HCT116 (cell line): Measurements from ENCODE around the gene DNAAF1. TPM values are rescaled to one million over a fixed set of nuclear protein-coding genes. Genes with fewer than 3 reads are reported as not detected.

Experiments used
- ATAC-seq: fragments of 200-7000 bp; cut with Tn5 transposase; 2 replicates; pipeline ENCODE4 v1.9.1; 2020; ENCODE audit warnings: mild to moderate bottlenecking, moderate library complexity
- BruUV-seq: library from RNA; stranded (reverse); fragments of 400-500 nt; replicated peaks from 2 replicates; lab custom pipeline; 2021; lab: Mats Ljungman, UMichigan
- CTCF ChIA-PET: fragments of 300-600 bp; sonication (Branson Sonifier 250); formaldehyde crosslinking; loops from one replicate; lab custom pipeline; 2021; ENCODE audit warnings: antibody characterized with exemption; lab: Charles Lee
- POLR2A ChIA-PET: fragments of 300-600, 350-600 bp; sonication (Branson Sonifier 250); formaldehyde crosslinking; loops from one replicate; lab custom pipeline; 2021; ENCODE audit warnings: antibody characterized with exemption; lab: Charles Lee
- RAD21 ChIA-PET, 2 experiments: fragments of 300-600 bp; sonication (Branson Sonifier 250); formaldehyde crosslinking; loops; one replicate each; lab custom pipeline; 2023; ENCODE audit warnings: low total read pairs in 2 of 2; ENCODE audit not compliant: uncharacterized antibody in 2 of 2, unreplicated experiment in 2 of 2, low non-redundant PET in 1 of 2; lab: Charles Lee
- DNase-seq: peaks from one replicate; pipeline ENCODE4 v3.0.0-alpha.2; 2010; ENCODE audit warnings: low read depth, low spot score
- H2AFZ ChIP-seq: fragments of 200-600 bp; shearing (Covaris generic), sonication (generic); 2 replicates; pipeline ENCODE4 v1.6.1; 2017; ENCODE audit warnings: low read depth, mixed run types, mixed read lengths, antibody characterized with exemption, low read length; ENCODE audit not compliant: poor library complexity, severe bottlenecking
- H3K27ac ChIP-seq: 2 replicates; pipeline ENCODE4 v1.5.1; 2012; ENCODE audit warnings: low read depth, low read length
- H3K27me3 ChIP-seq: fragments of 200-600 bp; sonication (generic); 2 replicates; pipeline ENCODE4 v1.6.1; 2016; ENCODE audit warnings: mixed run types, low read length, mixed read lengths; ENCODE audit not compliant: insufficient read depth
- H3K36me3 ChIP-seq, 2 experiments: fragments of 200-500 bp in 1 of 2; fragments of 200-600 bp in 1 of 2; sonication (Bioruptor generic) in 1 of 2; sonication (generic) in 1 of 2; 2 replicates each; pipeline versions ENCODE4 v1.5.1 to v1.6.1; 2014 to 2016; ENCODE audit warnings: low read length in 2 of 2, inconsistent platforms in 1 of 2, mixed read lengths in 1 of 2, mixed run types in 1 of 2; ENCODE audit not compliant: insufficient read depth in 2 of 2, control insufficient read depth in 1 of 2
- H3K4me1 ChIP-seq, 2 experiments: fragments of 200-600 bp in 1 of 2; sonication (generic) in 1 of 2; 2 replicates each; pipeline versions ENCODE4 v1.5.1 to v1.6.1; 2012 to 2017; ENCODE audit warnings: low read length in 2 of 2, inconsistent platforms in 1 of 2, mild to moderate bottlenecking in 1 of 2, mixed read lengths in 1 of 2, mixed run types in 1 of 2, moderate library complexity in 1 of 2; ENCODE audit not compliant: insufficient read depth in 2 of 2, control insufficient read depth in 1 of 2
- H3K4me2 ChIP-seq: fragments of 200-600 bp; sonication (generic); 2 replicates; pipeline ENCODE4 v1.6.1; 2017; ENCODE audit warnings: mixed run types, low read length, mixed read lengths
- H3K4me3 ChIP-seq, 2 experiments: fragments of 200-600 bp in 1 of 2; sonication (generic) in 1 of 2; replicated peaks in 1 of 2; 2 replicates each; pipeline ENCODE4 v1.5.1; 2011 to 2016; ENCODE audit warnings: low read length in 2 of 2, control low read depth in 1 of 2, low read depth in 1 of 2, mild to moderate bottlenecking in 1 of 2, mixed read lengths in 1 of 2, mixed run types in 1 of 2
- H3K79me2 ChIP-seq: fragments of 200-600 bp; sonication (generic); 2 replicates; pipeline ENCODE4 v1.6.1; 2017; ENCODE audit warnings: mild to moderate bottlenecking, mixed run types, low read length, moderate library complexity, mixed read lengths; ENCODE audit not compliant: insufficient read depth
- H3K9ac ChIP-seq: fragments of 200-600 bp; sonication (generic); 2 replicates; pipeline ENCODE4 v1.6.1; 2016; ENCODE audit warnings: low read length, mixed read lengths
- H3K9me2 ChIP-seq: fragments of 200-600 bp; sonication (generic), shearing (Covaris generic); 2 replicates; pipeline ENCODE4 v1.6.1; 2017; ENCODE audit warnings: mixed run types, mild to moderate bottlenecking, moderate library complexity; ENCODE audit not compliant: insufficient read depth
- H3K9me3 ChIP-seq, 2 experiments: fragments of 200-500 bp in 1 of 2; fragments of 200-600 bp in 1 of 2; sonication (Bioruptor generic) in 1 of 2; sonication (generic) in 1 of 2; 2 replicates each; pipeline ENCODE4 v1.6.1; 2014 to 2017; ENCODE audit warnings: low read length in 2 of 2, mixed read lengths in 2 of 2, inconsistent platforms in 1 of 2, low read depth in 1 of 2, mild to moderate bottlenecking in 1 of 2, mixed run types in 1 of 2, moderate library complexity in 1 of 2; ENCODE audit not compliant: control insufficient read depth in 1 of 2, insufficient read depth in 1 of 2
- H4K20me1 ChIP-seq: fragments of 200-600 bp; sonication (generic), shearing (Covaris generic); 2 replicates; pipeline ENCODE4 v1.6.1; 2017; ENCODE audit warnings: mixed run types, mild to moderate bottlenecking, moderate library complexity; ENCODE audit not compliant: insufficient read depth
- CBX3 ChIP-seq: IDR thresholded peaks from 2 replicates; pipeline ENCODE4 v1.6.1; 2012; ENCODE audit warnings: low read depth
- EZH2 ChIP-seq: fragments of 200-600 bp; sonication (generic); IDR thresholded peaks from 2 replicates; pipeline ENCODE4 v1.6.1; 2017; ENCODE audit warnings: antibody characterized with exemption, mixed run types
- FOSL1 ChIP-seq: IDR thresholded peaks from 2 replicates; pipeline ENCODE4 v1.6.1; 2012; ENCODE audit warnings: low read depth
- JUND ChIP-seq: IDR thresholded peaks from 2 replicates; pipeline ENCODE4 v1.6.1; 2012
- POLR2A ChIP-seq: IDR thresholded peaks from 2 replicates; pipeline ENCODE4 v1.7.0; 2011; ENCODE audit warnings: borderline replicate concordance; ENCODE audit not compliant: insufficient read depth, insufficient read length; ENCODE audit errors: extremely low read depth
- POLR2AphosphoS5 ChIP-seq: IDR thresholded peaks from 2 replicates; pipeline ENCODE4 v1.6.1; 2011; ENCODE audit warnings: mild to moderate bottlenecking, low read depth, low read length, moderate library complexity
- TCF7L2 ChIP-seq: IDR thresholded peaks from 2 replicates; pipeline ENCODE4 v1.7.0; 2011; ENCODE audit warnings: borderline replicate concordance, inconsistent platforms; ENCODE audit not compliant: insufficient read depth, insufficient read length; ENCODE audit errors: extremely low read depth
- ZFX ChIP-seq: fragments of 450-650 bp; IDR thresholded peaks from 2 replicates; pipeline ENCODE4 v1.6.1; 2017
- ZNF274 ChIP-seq: fragments of 200-500 bp; sonication (Bioruptor generic); IDR thresholded peaks from 2 replicates; pipeline ENCODE4 v1.6.1; 2014; ENCODE audit warnings: mild to moderate bottlenecking, low read depth, low read length, inconsistent platforms
- intact Hi-C: fragments of 100-400 bp; cut with micrococcal nuclease; formaldehyde crosslinking; loops from 2 replicates; pipeline ENCODE4 v1.10.0; 2022
- total RNA-seq: library from RNA; stranded (reverse); gene quantifications from one replicate; pipeline ENCODE4 v1.2.1, GENCODE V29; 2021; ENCODE audit not compliant: unreplicated experiment
- TF ChIP-seq, protein P1 (sequence below), 3 experiments: fragments of 200-600 bp in 1 of 3; sonication (generic) in 1 of 3; IDR thresholded peaks in 2 of 3; conservative IDR thresholded peaks in 1 of 3; 2 replicates each; pipeline ENCODE4 v1.5.1; 2012 to 2017; ENCODE audit warnings: low read depth in 2 of 3, low read length in 2 of 3, antibody characterized with exemption in 1 of 3, borderline replicate concordance in 1 of 3, control low read depth in 1 of 3, mild to moderate bottlenecking in 1 of 3, mixed read lengths in 1 of 3, mixed run types in 1 of 3, moderate library complexity in 1 of 3; ENCODE audit not compliant: insufficient read depth in 1 of 3
- TF ChIP-seq, protein P2 (sequence below): IDR thresholded peaks from 2 replicates; pipeline ENCODE4 v1.6.1; 2012; ENCODE audit warnings: low read depth
- TF ChIP-seq, protein P3 (sequence below): IDR thresholded peaks from 2 replicates; pipeline ENCODE4 v1.6.1; 2012
- TF ChIP-seq, protein P4 (sequence below): IDR thresholded peaks from 2 replicates; pipeline ENCODE4 v1.6.1; 2011; ENCODE audit warnings: mild to moderate bottlenecking, low read length, moderate library complexity; ENCODE audit not compliant: insufficient replicate concordance; ENCODE audit errors: extremely low read depth

DNAAF1 gene
- total RNA-seq, 1 experiment from 2014 or later = 0.30 TPM

DNA sequence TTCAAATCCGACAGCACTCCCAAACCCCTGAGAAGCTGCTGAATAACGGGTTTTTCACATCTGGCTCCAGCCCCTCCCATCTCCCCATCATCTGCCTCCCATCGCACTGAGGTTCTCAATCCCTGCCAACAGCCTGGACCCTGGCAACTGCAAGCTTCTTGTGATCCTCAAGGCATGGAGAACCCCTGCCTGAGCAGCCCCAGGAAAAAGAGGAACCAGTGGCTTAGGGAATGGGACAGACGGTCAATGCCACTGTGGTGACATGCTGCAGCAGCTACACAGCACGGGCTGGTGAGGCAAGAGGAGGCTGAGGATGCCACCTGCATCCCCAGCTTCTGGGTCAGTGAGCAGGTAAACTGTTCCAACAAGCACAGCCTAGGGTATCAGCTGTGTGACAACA, 25.1 kb upstream of the DNAAF1 start (continued):
- TF ChIP-seq POLR2AphosphoS5 = no peak

DNA sequence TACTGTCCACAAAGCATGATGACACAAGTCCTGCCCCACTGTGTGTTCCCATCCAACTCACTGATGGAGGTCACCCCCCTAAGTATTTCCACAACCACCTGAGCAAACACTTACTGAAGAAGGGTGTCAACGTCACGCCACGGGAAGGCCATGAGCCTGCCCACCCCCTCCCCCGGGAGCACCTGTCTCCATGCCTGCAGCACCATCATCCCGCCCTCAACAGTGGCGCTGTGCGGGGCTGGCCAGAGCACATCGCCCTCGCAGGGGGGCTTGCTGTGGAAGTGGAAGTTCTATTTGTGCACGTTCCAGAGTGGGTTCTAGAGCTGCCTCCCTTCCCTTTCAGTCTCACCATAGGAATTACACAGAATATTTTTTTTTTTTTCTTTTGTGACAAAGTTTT, 24.1 kb upstream of the DNAAF1 start:
- Histone ChIP-seq H3K27ac (no peak overlapping the region), H3K4me1 (peaks cover 4 to 15% of the 10 kb centered on the region in 2 experiments; a peak in 3 of 4 replicates), H4K20me1 (no peaks in the 10 kb centered on the region), H3K9me3 (no peaks in the 10 kb centered on the region), H3K36me3 (0 out of 4 replicates have a peak, but pooled peaks cover 4 to 9% of the 10 kb centered on the region in 2 experiments), H3K4me3 (no peak overlapping the region), H3K27me3 (no peaks in the 10 kb centered on the region), H2AFZ (no peak overlapping the region), H3K9me2 (no peaks in the 10 kb centered on the region; the same call in 1 of the 2 replicates)
- no peak for DNase-seq
- ATAC-seq = no peak
- ChIA-PET POLR2A (no interaction called here), RAD21 (no interaction called here)
- intact Hi-C loops = no loop called here
- TF ChIP-seq CBX3 = no peak
- TF ChIP-seq ZFX = no peak
- TF ChIP-seq, protein P1, sequence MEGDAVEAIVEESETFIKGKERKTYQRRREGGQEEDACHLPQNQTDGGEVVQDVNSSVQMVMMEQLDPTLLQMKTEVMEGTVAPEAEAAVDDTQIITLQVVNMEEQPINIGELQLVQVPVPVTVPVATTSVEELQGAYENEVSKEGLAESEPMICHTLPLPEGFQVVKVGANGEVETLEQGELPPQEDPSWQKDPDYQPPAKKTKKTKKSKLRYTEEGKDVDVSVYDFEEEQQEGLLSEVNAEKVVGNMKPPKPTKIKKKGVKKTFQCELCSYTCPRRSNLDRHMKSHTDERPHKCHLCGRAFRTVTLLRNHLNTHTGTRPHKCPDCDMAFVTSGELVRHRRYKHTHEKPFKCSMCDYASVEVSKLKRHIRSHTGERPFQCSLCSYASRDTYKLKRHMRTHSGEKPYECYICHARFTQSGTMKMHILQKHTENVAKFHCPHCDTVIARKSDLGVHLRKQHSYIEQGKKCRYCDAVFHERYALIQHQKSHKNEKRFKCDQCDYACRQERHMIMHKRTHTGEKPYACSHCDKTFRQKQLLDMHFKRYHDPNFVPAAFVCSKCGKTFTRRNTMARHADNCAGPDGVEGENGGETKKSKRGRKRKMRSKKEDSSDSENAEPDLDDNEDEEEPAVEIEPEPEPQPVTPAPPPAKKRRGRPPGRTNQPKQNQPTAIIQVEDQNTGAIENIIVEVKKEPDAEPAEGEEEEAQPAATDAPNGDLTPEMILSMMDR (IDR thresholded peaks at IDR 0.05 in 2 of 3, conservative IDR thresholded peaks at IDR 0.05 in 1 of 3; ENCODE audit: borderline replicate concordance in 1 of 3, insufficient read depth in 1 of 3, low read depth in 2 of 3, low read length in 2 of 3) = no peak
- TF ChIP-seq, protein P2, sequence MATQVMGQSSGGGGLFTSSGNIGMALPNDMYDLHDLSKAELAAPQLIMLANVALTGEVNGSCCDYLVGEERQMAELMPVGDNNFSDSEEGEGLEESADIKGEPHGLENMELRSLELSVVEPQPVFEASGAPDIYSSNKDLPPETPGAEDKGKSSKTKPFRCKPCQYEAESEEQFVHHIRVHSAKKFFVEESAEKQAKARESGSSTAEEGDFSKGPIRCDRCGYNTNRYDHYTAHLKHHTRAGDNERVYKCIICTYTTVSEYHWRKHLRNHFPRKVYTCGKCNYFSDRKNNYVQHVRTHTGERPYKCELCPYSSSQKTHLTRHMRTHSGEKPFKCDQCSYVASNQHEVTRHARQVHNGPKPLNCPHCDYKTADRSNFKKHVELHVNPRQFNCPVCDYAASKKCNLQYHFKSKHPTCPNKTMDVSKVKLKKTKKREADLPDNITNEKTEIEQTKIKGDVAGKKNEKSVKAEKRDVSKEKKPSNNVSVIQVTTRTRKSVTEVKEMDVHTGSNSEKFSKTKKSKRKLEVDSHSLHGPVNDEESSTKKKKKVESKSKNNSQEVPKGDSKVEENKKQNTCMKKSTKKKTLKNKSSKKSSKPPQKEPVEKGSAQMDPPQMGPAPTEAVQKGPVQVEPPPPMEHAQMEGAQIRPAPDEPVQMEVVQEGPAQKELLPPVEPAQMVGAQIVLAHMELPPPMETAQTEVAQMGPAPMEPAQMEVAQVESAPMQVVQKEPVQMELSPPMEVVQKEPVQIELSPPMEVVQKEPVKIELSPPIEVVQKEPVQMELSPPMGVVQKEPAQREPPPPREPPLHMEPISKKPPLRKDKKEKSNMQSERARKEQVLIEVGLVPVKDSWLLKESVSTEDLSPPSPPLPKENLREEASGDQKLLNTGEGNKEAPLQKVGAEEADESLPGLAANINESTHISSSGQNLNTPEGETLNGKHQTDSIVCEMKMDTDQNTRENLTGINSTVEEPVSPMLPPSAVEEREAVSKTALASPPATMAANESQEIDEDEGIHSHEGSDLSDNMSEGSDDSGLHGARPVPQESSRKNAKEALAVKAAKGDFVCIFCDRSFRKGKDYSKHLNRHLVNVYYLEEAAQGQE = no peak
- TF ChIP-seq TCF7L2 = no peak
- TF ChIP-seq, protein P3, sequence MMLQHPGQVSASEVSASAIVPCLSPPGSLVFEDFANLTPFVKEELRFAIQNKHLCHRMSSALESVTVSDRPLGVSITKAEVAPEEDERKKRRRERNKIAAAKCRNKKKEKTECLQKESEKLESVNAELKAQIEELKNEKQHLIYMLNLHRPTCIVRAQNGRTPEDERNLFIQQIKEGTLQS = no peak
- TF ChIP-seq POLR2A = no peak
- TF ChIP-seq FOSL1 = no peak
- no peak for TF ChIP-seq ZNF274
- TF ChIP-seq EZH2 = no peak
- TF ChIP-seq, protein P4, sequence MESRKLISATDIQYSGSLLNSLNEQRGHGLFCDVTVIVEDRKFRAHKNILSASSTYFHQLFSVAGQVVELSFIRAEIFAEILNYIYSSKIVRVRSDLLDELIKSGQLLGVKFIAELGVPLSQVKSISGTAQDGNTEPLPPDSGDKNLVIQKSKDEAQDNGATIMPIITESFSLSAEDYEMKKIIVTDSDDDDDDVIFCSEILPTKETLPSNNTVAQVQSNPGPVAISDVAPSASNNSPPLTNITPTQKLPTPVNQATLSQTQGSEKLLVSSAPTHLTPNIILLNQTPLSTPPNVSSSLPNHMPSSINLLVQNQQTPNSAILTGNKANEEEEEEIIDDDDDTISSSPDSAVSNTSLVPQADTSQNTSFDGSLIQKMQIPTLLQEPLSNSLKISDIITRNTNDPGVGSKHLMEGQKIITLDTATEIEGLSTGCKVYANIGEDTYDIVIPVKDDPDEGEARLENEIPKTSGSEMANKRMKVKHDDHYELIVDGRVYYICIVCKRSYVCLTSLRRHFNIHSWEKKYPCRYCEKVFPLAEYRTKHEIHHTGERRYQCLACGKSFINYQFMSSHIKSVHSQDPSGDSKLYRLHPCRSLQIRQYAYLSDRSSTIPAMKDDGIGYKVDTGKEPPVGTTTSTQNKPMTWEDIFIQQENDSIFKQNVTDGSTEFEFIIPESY = no peak
- no peak for TF ChIP-seq JUND
- TF ChIP-seq, all 23 proteins: peak for 0
- Histone ChIP-seq H3K4me2 (no peak overlapping the region), H3K79me2 (peaks cover 4% of the 10 kb centered on the region), H3K9ac (no peak overlapping the region)
- BruUV-seq = no TSS peak
- CTCF ChIA-PET = no interaction called here
